Measurements from ENCODE around the gene GPX4.

GRCh38 chr19:1090731-1091543 is 12.9 kb upstream of the GPX4 start:
- no peak for TF ChIP-seq CTCF (IDR thresholded peaks at IDR 0.05; ENCODE audit: low read length)
- TF ChIP-seq EZH2 (IDR thresholded peaks at IDR 0.05; ENCODE audit: borderline replicate concordance, low read length): no peak

Data from OCI-LY1 (cell line).